NCI-H187 treated with DMSO at 0.1 percent for 48 hours (cell line): ENCODE data around the gene SEMA6A.

ENCODE experiments used
- DNase-seq: peaks from one replicate; lab custom pipeline; 2025; lab: John Stamatoyannopoulos, UW

Gene SEMA6A

GRCh38 chr5:116440457-116441001, 134.1 kb downstream of the SEMA6A start:
- no peak for DNase-seq

- no peak for DNase-seq
Observed at GRCh38 chr5:116439905-116440304, 134.7 kb downstream of the SEMA6A start.

GRCh38 chr5:116438979-116439554, 135.6 kb downstream of the SEMA6A start:
- DNase-seq = no peak

- DNase-seq = no peak
Observed at GRCh38 chr5:116437922-116438578, 136.6 kb downstream of the SEMA6A start.

GRCh38 chr5:116437351-116437705, 137.3 kb downstream of the SEMA6A start:
- DNase-seq = no peak

- DNase-seq = no peak
Observed at GRCh38 chr5:116436674-116437350, 137.8 kb downstream of the SEMA6A start.

GRCh38 chr5:116428966-116429365, 145.7 kb downstream of the SEMA6A start:
- no peak for DNase-seq

GRCh38 chr5:116428413-116428812, 146.2 kb downstream of the SEMA6A start:
- no peak for DNase-seq

GRCh38 chr5:116424951-116425350, 149.7 kb downstream of the SEMA6A start:
- no peak for DNase-seq

GRCh38 chr5:116424258-116424615, 150.4 kb downstream of the SEMA6A start:
- DNase-seq = no peak

- no peak for DNase-seq
Observed at GRCh38 chr5:116423587-116424257, 150.9 kb downstream of the SEMA6A start.

- DNase-seq = no peak
Observed at GRCh38 chr5:116423141-116423540, 151.5 kb downstream of the SEMA6A start.

- DNase-seq = no peak
Observed at GRCh38 chr5:116421080-116421629, 153.5 kb downstream of the SEMA6A start.

GRCh38 chr5:116420540-116420939, 154.1 kb downstream of the SEMA6A start:
- no peak for DNase-seq

GRCh38 chr5:116419258-116419657, 155.4 kb downstream of the SEMA6A start:
- DNase-seq = peak; percentile 50

GRCh38 chr5:116418774-116419173, 155.8 kb downstream of the SEMA6A start:
- DNase-seq = no peak

- no peak for DNase-seq
Observed at GRCh38 chr5:116418016-116418415, 156.6 kb downstream of the SEMA6A start.

GRCh38 chr5:116415989-116416388, 158.6 kb downstream of the SEMA6A start:
- no peak for DNase-seq

- DNase-seq = no peak
Observed at GRCh38 chr5:116415182-116415581, 159.4 kb downstream of the SEMA6A start.

GRCh38 chr5:116411101-116411571, 163.5 kb downstream of the SEMA6A start:
- DNase-seq = no peak

- no peak for DNase-seq
Observed at GRCh38 chr5:116410336-116410890, 164.2 kb downstream of the SEMA6A start.
